HG02973 (cell line): ENCODE measurements around the gene RNMT.
"Not testable (repeated sequence)": the region's sequence is repeated elsewhere in the genome, so short reads cannot be mapped to it uniquely, and the experiment has no call there.

Experiments used
- ATAC-seq: cut with Tn5 transposase; IDR thresholded peaks from one replicate; pipeline ENCODE4 v1.9.1; 2021; ENCODE audit warnings: moderate library complexity; ENCODE audit not compliant: unreplicated experiment

RNMT gene

GRCh38 chr18:13726232-13726971, at the start of gene RNMT, which contains the start of gene FAM210A:
RNMT (plus strand) TSS chr18:13726673; CDS start chr18:13731518, 4,845 bp downstream.
FAM210A (minus strand) TSS chr18:13726558; CDS start chr18:13682077, 44,481 bp downstream.
- peak; percentile 88 for ATAC-seq

DNA sequence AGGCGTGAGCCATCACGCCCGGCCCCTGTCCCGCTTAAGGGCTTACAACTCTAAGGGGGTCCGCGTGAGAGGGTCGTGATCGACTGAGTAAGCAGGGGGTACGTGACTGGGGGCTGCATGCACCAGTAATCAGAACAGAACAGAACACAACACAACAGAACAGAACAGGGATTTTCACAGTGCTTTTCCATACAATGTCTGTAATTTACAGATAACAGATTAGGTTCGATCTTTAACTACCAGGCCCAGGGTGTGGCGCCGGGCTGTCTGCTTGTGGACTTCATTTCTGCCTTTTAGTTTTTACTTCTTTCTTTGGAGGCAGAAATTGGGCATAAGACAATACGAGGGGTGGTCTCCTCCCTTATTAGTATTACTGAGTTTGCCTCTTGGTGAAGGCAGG, 49.1 kb upstream of the RNMT start:
- not testable (repeated sequence) for ATAC-seq

GRCh38 chr18:13680612-13681011, 45.9 kb upstream of the RNMT start:
- no peak for ATAC-seq

GRCh38 chr18:13681701-13682100, 44.8 kb upstream of the RNMT start:
- no peak for ATAC-seq

DNA sequence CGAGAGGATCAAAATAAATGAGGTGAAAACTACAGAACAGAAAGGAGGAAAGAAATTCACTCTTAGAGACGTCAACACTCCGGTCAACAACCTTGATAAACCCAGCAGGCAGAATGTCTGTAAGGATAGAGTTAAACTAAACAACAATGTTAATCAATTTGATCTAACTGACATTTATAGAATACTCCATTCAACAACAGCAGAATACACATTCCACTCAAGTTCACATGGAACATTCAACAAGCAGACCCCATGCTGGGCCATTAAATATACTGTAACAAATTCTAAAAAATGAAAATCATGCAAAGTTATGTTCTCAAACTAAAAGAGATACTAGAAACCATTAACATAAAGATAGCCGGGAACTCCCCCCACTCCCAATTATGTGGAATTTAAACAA, 41.9 kb upstream of the RNMT start:
- no peak for ATAC-seq

DNA sequence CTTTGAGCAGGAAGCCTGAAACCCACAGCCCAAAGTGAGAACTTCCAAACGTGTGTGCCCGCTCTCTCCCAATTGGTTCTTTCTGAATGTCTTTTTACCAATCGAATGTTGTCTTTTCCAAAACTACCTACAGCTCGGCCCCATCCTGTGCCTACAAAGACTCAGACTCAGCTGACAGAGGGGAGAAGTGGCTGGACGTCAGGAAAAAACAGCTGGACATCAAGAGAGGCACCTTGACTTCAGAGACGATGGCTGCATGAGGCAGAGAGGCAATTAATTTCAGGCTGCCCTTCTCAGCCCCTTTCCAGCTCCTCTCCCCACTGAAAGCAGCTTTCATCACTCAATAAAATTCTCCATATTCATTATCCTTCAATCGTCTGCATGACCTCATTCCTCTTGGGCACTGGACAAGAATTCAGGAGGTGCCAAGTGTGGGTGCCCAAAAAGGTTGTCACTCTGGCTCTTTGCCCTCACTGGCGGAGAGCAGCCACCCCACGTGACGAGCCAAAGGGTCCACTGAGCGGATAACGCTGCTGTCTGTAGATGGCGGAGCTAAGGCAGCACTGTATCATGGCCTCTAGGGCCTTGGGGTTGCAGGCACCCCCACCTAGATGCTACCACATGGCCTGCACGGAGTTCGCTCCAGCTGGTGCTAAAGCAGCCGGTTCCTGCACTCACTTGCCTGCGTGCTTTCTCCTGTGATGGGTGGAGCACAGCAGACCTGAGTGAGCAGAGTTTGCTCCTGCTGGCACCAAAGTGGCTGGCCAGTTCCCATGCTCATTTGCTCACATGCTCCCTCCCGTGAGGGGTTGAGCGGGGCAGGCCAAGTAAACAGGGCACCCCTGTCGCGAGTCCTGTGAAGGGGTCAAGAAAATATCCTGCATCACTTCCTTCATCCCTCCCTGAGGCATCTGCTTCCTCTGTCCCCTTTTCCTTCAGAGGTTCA, 38.0 kb upstream of the RNMT start:
- ATAC-seq: no peak

DNA sequence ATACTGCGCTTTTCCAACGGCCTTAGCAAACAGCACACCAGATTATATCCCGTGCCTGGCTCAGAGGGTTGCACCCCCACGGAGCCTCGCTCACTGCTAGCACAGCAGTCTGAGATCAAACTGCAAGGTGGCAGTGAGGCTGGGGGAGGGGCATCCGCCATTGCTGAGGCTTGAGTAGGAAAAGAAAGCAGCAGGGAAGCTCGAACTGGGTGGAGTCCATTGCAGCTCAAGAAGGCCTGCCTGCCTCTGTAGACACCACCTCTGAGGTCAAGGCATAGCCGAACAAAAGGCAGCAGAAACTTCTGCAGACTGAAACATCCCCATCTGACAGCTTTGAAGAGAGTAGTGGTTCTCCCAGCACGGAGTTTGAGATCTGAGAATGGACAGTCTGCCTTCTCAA, 36.4 kb upstream of the RNMT start:
- not testable (repeated sequence) for ATAC-seq

DNA sequence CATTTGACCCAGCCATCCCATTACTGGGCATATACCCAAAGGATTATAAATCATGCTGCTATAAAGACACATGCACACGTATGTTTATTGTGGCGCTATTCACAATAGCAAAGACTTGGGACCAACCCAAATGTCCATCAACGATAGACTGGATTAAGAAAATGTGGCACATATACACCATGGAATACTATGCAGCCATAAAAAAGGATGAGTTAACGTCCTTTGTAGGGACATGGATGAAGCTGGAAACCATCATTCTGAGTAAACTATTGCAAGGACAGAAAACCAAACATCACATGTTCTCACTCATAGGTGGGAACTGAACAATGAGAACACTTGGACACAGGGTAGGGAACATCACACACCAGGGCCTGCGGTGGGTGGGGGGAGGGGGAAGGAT, 31.1 kb upstream of the RNMT start:
- ATAC-seq: not testable (repeated sequence)

DNA sequence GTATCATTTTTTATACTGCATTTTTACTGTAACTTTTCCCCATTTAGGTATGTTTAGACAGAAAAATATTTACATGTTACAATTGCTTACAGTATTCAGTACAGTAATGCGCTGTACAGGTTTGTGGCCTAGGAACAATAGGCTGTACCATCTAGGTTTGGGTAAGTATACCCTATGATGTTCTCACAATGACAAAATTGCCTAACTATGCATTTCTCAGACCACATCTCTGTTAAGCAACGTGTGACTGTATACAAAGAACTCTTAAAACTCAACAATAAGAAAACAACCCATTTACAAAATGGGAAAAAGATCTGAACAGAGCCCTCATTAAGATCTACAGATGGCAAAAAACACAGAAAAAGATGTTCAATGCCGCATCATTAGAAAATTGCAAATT, 29.5 kb upstream of the RNMT start:
- ATAC-seq: no peak

GRCh38 chr18:13700153-13700552, 26.3 kb upstream of the RNMT start:
- ATAC-seq: no peak

- no peak for ATAC-seq
Measured at GRCh38 chr18:13703899-13704298, 22.6 kb upstream of the RNMT start.

- no peak for ATAC-seq
Measured at GRCh38 chr18:13710414-13710831, 16.1 kb upstream of the RNMT start.

DNA sequence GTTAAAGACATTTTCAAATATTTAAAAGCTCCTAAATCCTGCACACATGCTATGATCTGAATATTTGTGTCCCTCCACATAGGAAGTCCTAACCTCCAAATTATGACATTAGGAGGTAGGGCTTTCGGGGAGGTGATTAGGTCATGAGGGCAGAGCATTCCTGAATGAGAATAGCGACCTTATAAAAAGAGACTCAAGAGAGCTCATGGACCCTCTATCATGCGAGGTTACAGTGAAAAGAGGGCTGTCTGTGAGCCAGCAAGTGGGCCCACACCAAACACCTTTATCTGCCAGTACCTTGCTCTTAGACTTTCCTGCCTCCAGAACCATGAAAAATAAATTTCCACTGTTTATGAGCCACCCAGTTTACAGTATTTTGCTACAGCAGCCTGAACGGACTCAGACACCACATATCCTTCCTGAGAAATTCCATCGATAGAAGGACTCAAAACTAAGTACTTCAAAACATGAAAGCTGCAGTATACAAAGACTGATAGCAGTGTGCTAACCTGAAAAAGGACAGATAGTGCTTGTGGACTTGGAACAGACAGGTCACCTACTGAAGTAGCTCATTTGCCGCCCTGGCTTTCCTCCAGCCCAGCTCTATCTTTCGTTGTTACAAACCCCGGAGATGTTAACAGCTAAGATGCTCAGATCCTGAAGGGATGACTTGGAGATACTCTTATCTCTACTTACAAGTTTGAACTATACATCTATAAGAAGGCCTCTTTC, 13.9 kb upstream of the RNMT start:
- no peak for ATAC-seq

GRCh38 chr18:13713455-13714055, 12.9 kb upstream of the RNMT start:
- ATAC-seq: no peak

DNA sequence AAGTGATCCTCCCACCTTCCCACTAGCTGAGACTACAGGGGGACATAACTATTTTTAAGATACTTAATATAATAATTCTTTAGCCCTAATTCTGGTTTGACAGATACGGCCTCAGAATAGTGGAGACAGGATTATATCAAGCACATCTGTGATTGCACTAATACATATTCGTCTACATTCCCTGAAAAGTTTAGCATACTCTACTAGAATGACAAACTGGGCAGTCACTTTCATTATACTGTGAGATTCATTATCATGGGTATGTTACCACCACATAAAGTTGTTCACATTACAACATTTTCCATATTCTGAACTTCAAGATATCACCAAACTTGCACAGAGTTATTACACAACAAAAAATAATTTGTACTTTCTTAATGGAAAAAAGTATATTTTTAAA, 11.1 kb upstream of the RNMT start:
- no peak for ATAC-seq

DNA sequence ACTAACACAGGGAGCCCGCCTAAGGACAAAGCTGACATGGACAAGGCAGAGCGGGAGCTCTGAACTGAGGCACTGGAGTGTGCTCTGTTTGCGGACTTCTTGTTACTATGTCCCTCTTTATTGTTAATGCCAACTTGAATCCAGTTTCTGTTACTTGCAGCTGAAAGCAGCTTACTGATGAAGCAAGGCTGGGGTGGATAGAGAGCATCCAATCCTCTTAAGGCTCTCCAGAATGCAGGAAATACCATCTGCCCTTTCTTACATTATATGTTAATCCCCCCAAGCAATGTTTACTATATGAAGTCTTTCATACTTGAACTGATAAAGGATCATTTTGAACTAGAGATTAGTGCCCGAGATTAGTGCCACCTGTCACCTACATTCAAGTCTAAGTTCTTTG, 9.6 kb upstream of the RNMT start:
- no peak for ATAC-seq

- no peak for ATAC-seq
Measured at GRCh38 chr18:13720123-13720522, 6.3 kb upstream of the RNMT start.

DNA sequence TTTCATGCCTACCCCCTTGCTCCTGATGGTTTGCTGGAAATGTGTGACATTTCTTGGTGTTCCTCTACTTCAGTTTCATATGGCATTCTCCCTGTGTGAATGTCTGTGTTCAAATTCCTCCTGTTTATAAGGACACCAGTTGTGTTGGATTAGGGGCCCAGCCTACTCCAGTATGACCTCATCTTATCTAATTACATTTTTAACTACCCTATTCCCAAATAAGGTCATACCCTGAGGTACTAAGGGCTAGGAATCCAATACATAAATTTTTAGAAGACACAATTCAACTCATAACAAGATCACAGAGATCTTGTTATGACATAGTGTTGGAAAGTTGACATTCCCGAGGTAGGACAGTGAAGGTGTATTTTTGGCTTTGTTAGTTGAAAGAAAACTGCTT, 5.6 kb upstream of the RNMT start:
- ATAC-seq: no peak

- ATAC-seq: peak; percentile 11
Measured at GRCh38 chr18:13725566-13726231, 774 bp upstream of the RNMT start.

DNA sequence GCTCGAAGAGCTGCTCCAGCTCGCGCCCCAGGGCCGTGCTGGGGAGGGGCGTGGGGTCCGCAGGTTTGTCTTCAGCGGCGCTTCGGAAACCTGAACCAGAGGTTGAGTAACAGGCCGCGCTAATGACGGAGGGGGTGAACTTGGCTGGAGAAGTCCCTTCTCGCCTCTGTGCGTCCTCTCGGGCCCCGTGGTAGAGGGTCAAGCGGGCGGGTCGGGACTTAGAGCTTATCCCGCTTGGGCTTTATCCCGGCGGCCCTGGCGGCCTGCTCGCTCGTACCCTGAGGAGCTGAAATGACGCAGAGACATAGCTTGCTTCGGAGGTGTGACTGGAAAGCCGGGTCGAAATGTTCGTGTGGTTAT, 479 bp downstream of the RNMT start:
- peak; percentile 18 for ATAC-seq
